Stimulated activated CD8-positive, alpha-beta memory T cell treated with anti-CD3 and anti-CD28 coated beads, Interleukin-15, amount 100 ng/mL, for 1 hour (primary cell): Measurements from ENCODE around the gene MAN1C1.
A peak's percentile ranks its signal among the peaks of the same experiment; 100 is the strongest.

ENCODE experiments used
- DNase-seq: peaks from one replicate; pipeline ENCODE4 v3.0.0-alpha.2; 2020; ENCODE audit warnings: low read depth

MAN1C1 gene

GRCh38 chr1:25782608-25783201 lies 166.1 kb downstream of the MAN1C1 start:
- DNase-seq, result no peak

GRCh38 chr1:25784575-25785051 lies 168.0 kb downstream of the MAN1C1 start:
- no peak for DNase-seq

GRCh38 chr1:25785333-25786067 lies 168.9 kb downstream of the MAN1C1 start:
- DNase-seq, result no peak

- DNase-seq, result no peak
Measured at GRCh38 chr1:25786887-25787759, 170.5 kb downstream of the MAN1C1 start.

- no peak for DNase-seq
Measured at GRCh38 chr1:25787760-25788166, 171.2 kb downstream of the MAN1C1 start.

GRCh38 chr1:25790472-25790871 lies 173.9 kb downstream of the MAN1C1 start:
- no peak for DNase-seq

- DNase-seq, result no peak
Measured at GRCh38 chr1:25792115-25792514, 175.5 kb downstream of the MAN1C1 start.

- no peak for DNase-seq
Measured at GRCh38 chr1:25793585-25794170, 177.1 kb downstream of the MAN1C1 start.

- no peak for DNase-seq
Measured at GRCh38 chr1:25794325-25794724, 177.7 kb downstream of the MAN1C1 start.

GRCh38 chr1:25795211-25795610 lies 178.6 kb downstream of the MAN1C1 start:
- DNase-seq, result no peak

GRCh38 chr1:25795946-25796810 lies 179.6 kb downstream of the MAN1C1 start:
- DNase-seq, result no peak

GRCh38 chr1:25796811-25797458 lies 180.3 kb downstream of the MAN1C1 start:
- peak; percentile 76 for DNase-seq

- no peak for DNase-seq
Measured at GRCh38 chr1:25797939-25798338, 181.3 kb downstream of the MAN1C1 start.

GRCh38 chr1:25798666-25799351 lies 182.2 kb downstream of the MAN1C1 start:
- no peak for DNase-seq

GRCh38 chr1:25799352-25799934 lies 182.9 kb downstream of the MAN1C1 start:
- no peak for DNase-seq

GRCh38 chr1:25799935-25800702 lies 183.5 kb downstream of the MAN1C1 start, which contains the start of gene SELENON:
Gene SELENON (plus strand): TSS chr1:25800193. CDS start chr1:25800231, 38 bp downstream.
- DNase-seq, result no peak

- DNase-seq, result no peak
Measured at GRCh38 chr1:25800703-25801377, 184.2 kb downstream of the MAN1C1 start.

- DNase-seq, result no peak
Measured at GRCh38 chr1:25802915-25803314, 186.3 kb downstream of the MAN1C1 start.
